K562 (cell line): Measurements from ENCODE around the gene ANKRD11. TPM values are rescaled to one million over a fixed set of nuclear protein-coding genes. Genes with fewer than 3 reads are reported as not detected.

ENCODE experiments used
- ATAC-seq: fragments of 200-7000 bp; cut with Tn5 transposase; 3 replicates; pipeline ENCODE4 v1.9.1; 2020; ENCODE audit warnings: moderate library complexity
- BruUV-seq: library from RNA; stranded (reverse); fragments of 400-500 nt; replicated peaks from 2 replicates; lab custom pipeline; 2021; lab: Mats Ljungman, UMichigan
- CTCF ChIA-PET: fragments of 300-600 bp; formaldehyde crosslinking; extraction: SDS; loops from one replicate; lab custom pipeline; 2021; ENCODE audit warnings: low intra/inter-chr PET ratio; lab: Yijun Ruan, JAX
- POLR2A ChIA-PET: fragments of 300-600, 350-650 bp; sonication (Branson Sonifier 250); formaldehyde crosslinking; extraction: SDS; loops from one replicate; lab custom pipeline; 2021; ENCODE audit warnings: antibody characterized with exemption, inconsistent platforms; lab: Yijun Ruan, JAX
- DNase-seq, 4 experiments: peaks; one replicate each; pipeline versions ENCODE4 v3.0.0 to v3.0.0-alpha.2; 2011 to 2018; ENCODE audit warnings: low spot score in 3 of 4, mixed read lengths in 3 of 4; ENCODE audit errors: extremely low read depth in 1 of 4
- FAIRE-seq: peaks from 2 replicates; lab custom pipeline; 2011; peaks lifted over from hg19 to GRCh38; lab: Jason Lieb, UNC
- H2AFZ ChIP-seq: 2 replicates; pipeline ENCODE4 v1.6.0; 2011; ENCODE audit warnings: low read depth, low read length, control low read depth, inconsistent platforms
- H3K27ac ChIP-seq: fragments of 200-600 bp; 3 replicates; pipeline ENCODE4 v1.8.0; 2011; ENCODE audit warnings: low read depth, mild to moderate bottlenecking, control low read depth, inconsistent platforms, low read length, moderate library complexity, mixed read lengths; ENCODE audit errors: extremely low read depth
- H3K27me3 ChIP-seq, 2 experiments: fragments of 300-600 bp in 1 of 2; 2 replicates in 1 of 2; 3 replicates in 1 of 2; pipeline versions ENCODE4 v1.6.0 to v1.8.0; 2011; ENCODE audit warnings: inconsistent platforms in 2 of 2, low read length in 2 of 2, mild to moderate bottlenecking in 1 of 2, mixed read lengths in 1 of 2, moderate library complexity in 1 of 2; ENCODE audit not compliant: control insufficient read depth in 2 of 2, insufficient read depth in 2 of 2
- H3K36me3 ChIP-seq: fragments of 300-600 bp; 3 replicates; pipeline ENCODE4 v1.8.0; 2011; ENCODE audit warnings: mild to moderate bottlenecking, low read length, inconsistent platforms; ENCODE audit not compliant: control insufficient read depth, insufficient read depth
- H3K4me1 ChIP-seq, 2 experiments: fragments of 200-600 bp in 1 of 2; replicated peaks in 1 of 2; 2 replicates in 1 of 2; 3 replicates in 1 of 2; pipeline versions ENCODE4 v1.5.1 to v1.8.0; 2011; ENCODE audit warnings: inconsistent platforms in 2 of 2, low read length in 2 of 2, mild to moderate bottlenecking in 1 of 2, mixed read lengths in 1 of 2, moderate library complexity in 1 of 2; ENCODE audit not compliant: control insufficient read depth in 2 of 2, insufficient read depth in 2 of 2
- H3K4me2 ChIP-seq: 2 replicates; pipeline ENCODE4 v1.6.1; 2011; ENCODE audit warnings: low read length, control low read depth, inconsistent platforms, mixed read lengths; ENCODE audit not compliant: insufficient read depth
- H3K4me3 ChIP-seq: fragments of 200-600 bp; sonication (generic), shearing (Covaris generic); 2 replicates; pipeline ENCODE4 v1.5.1; 2016; ENCODE audit warnings: control low read depth, inconsistent platforms
- H3K79me2 ChIP-seq: fragments of 200-600 bp; 3 replicates; pipeline ENCODE4 v1.8.0; 2011; ENCODE audit warnings: low read length, inconsistent platforms; ENCODE audit not compliant: control insufficient read depth, insufficient read depth
- H3K9ac ChIP-seq, 2 experiments: 2 replicates each; pipeline versions ENCODE4 v1.6.0 to v1.6.1; 2011; ENCODE audit warnings: low read depth in 2 of 2, low read length in 2 of 2, control low read depth in 1 of 2, inconsistent platforms in 1 of 2, mild to moderate bottlenecking in 1 of 2, mixed read lengths in 1 of 2; ENCODE audit not compliant: insufficient read depth in 1 of 2
- H3K9me1 ChIP-seq: one replicate; pipeline ENCODE4 v1.6.0; 2011; ENCODE audit warnings: inconsistent platforms, mild to moderate bottlenecking, low read length, moderate library complexity; ENCODE audit not compliant: control insufficient read depth, insufficient read depth
- H3K9me3 ChIP-seq: replicated peaks from 2 replicates; pipeline ENCODE4 v1.5.1; 2011; ENCODE audit warnings: low read depth, low read length, inconsistent platforms; ENCODE audit not compliant: control insufficient read depth, insufficient read depth
- H4K20me1 ChIP-seq: replicated peaks from 2 replicates; pipeline ENCODE4 v1.6.1; 2011; ENCODE audit warnings: low read length, inconsistent platforms, mixed read lengths; ENCODE audit not compliant: control insufficient read depth, insufficient read depth
- POLR2G ChIP-seq: fragments of 200-400 bp; formaldehyde crosslinking; IDR thresholded peaks from 2 replicates; pipeline ENCODE4 v1.6.1; 2017; ENCODE audit warnings: low read depth, mild to moderate bottlenecking, antibody characterized with exemption, low read length, moderate library complexity
- RBM22 ChIP-seq: fragments of 200-400 bp; formaldehyde crosslinking; IDR thresholded peaks from 2 replicates; pipeline ENCODE4 v1.6.1; 2018; ENCODE audit warnings: low read length, low read depth; ENCODE audit not compliant: poor library complexity, severe bottlenecking
- ZNF449 ChIP-seq: fragments of 250-450 bp; sonication (Bioruptor Pico); IDR thresholded peaks from 2 replicates; pipeline ENCODE4 v1.8.0; 2022; ENCODE audit warnings: moderate library complexity, mild to moderate bottlenecking, inconsistent platforms
- ZNF609 ChIP-seq: sonication (generic); formaldehyde crosslinking; IDR thresholded peaks from 2 replicates; pipeline ENCODE4 v1.8.1; 2023; ENCODE audit warnings: missing genetic modification reagents, mild to moderate bottlenecking, borderline replicate concordance
- WGBS: fragments of 100-300 bp; shearing (Covaris generic); methylation state at CpG from one replicate; pipeline ENCODE4 v1.1.6; 2016; ENCODE audit warnings: low coverage, mixed read lengths; ENCODE audit not compliant: insufficient coverage; ENCODE audit errors: missing lambda C conversion rate; 5-methylcytosine and 5-hydroxymethylcytosine counted together
- in situ Hi-C: fragments of 300-500 bp; cut with MboI; formaldehyde crosslinking; loops from 4 replicates; pipeline ENCODE4 v1.15.0; 2018; ENCODE audit warnings: inconsistent platforms, mixed read lengths
- intact Hi-C: fragments of 100-400 bp; cut with micrococcal nuclease; formaldehyde crosslinking; loops from 2 replicates; pipeline ENCODE4 v1.14.2; 2022
- polyA plus RNA-seq, 8 experiments: library from polyadenylated mRNA; depleted of rRNA in 4 of 8; stranded (reverse) in 5 of 8; unstranded in 3 of 8; fragments of >200 nt; fragmentation: Nextera tagmentation in 2 of 8; fragmentation: Illumina TruSeq in 1 of 8; extraction: Ambion mirVana in 2 of 8; extraction: Trizol in 1 of 8; gene quantifications; 2 replicates each; pipeline versions ENCODE4 v1.2.1 to v1.2.3, GENCODE V29; 2011 to 2014; ENCODE audit warnings: inconsistent platforms in 1 of 8, missing spikeins in 1 of 8
- total RNA-seq, 7 experiments: library from RNA; depleted of rRNA in 6 of 7; stranded (reverse); fragments of >200 nt in 6 of 7; fragmentation: Illumina TruSeq in 2 of 7; extraction: Trizol in 2 of 7; gene quantifications; 2 replicates each; pipeline versions ENCODE4 v1.2.1 to v1.2.3, GENCODE V29; 2011 to 2021; ENCODE audit warnings: low replicate concordance in 1 of 7
- TF ChIP-seq, protein P1 (sequence below): fragments of 250-450 bp; sonication (Bioruptor Pico); IDR thresholded peaks from 2 replicates; pipeline ENCODE4 v1.5.0; 2021

Gene ANKRD11
- total and polyA plus RNA-seq, 9 of the 15 experiments (the other 6 are each of a cell fraction or from before 2014, with no cell fraction given): 4.7 to 126 (median 31.7) TPM

DNA sequence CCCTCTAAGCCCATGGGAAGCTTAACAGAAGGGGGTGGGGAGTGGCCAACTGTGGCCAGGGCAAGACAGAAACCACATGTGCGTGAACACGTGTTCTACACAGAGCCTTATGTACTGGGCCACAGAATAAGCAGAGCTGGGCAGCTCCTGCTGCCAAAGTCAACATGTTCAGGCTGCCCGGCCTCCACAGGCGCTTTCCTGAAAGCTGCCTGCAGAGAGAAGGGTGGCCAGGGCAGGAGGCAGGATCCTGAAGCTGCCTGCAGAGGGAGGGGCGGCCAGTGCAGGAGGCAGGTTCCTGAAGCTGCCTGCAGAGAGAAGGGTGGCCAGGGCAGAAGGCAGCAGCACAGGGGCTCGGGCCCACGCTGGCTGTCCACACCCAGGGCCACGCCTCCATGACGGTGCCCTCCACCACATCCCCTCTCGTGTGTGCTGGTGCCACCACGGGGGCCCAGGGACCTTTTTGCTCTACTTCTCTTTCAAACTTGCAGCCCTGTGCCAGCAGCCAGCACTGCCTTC, 79.5 kb downstream of the ANKRD11 start:
- no peaks in the 10 kb centered on the region for H3K9me3 ChIP-seq
- POLR2A ChIA-PET: interaction anchor here (0.5 to 2.2 kb wide), 5 partner anchors 9 to 397 kb away, joined by 3 to 12 read pairs (median 4); no protein-coding TSS in a partner anchor
- H3K9me1 ChIP-seq: peaks cover 30% of the 10 kb centered on the region
- FAIRE-seq (no peak), DNase-seq (no peak), ATAC-seq (no peak)
- H3K27ac ChIP-seq: no peak overlapping the region
- H2AFZ ChIP-seq: no peak overlapping the region
- no TSS peak for BruUV-seq
- WGBS: 77% methylated on average over 11 of the region's 11 CpGs
- H3K36me3 ChIP-seq: peaks cover 17% of the 10 kb centered on the region; the same call in 2 of the 3 replicates
- TF ChIP-seq ZNF449 (CRISPR knock-in tag): no peak
- peak; percentile 58; the same call in 1 of the 2 replicates for TF ChIP-seq POLR2G
- TF ChIP-seq, protein P1, sequence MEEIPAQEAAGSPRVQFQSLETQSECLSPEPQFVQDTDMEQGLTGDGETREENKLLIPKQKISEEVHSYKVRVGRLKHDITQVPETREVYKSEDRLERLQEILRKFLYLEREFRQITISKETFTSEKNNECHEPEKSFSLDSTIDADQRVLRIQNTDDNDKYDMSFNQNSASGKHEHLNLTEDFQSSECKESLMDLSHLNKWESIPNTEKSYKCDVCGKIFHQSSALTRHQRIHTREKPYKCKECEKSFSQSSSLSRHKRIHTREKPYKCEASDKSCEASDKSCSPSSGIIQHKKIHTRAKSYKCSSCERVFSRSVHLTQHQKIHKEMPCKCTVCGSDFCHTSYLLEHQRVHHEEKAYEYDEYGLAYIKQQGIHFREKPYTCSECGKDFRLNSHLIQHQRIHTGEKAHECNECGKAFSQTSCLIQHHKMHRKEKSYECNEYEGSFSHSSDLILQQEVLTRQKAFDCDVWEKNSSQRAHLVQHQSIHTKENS (CRISPR knock-in tag): no peak
- peak; percentile 81 for TF ChIP-seq RBM22
- TF ChIP-seq ZNF609: no peak
- peaks cover 41 to 66% of the 10 kb centered on the region in 2 experiments for H3K4me1 ChIP-seq
- H4K20me1 ChIP-seq: peaks cover 84% of the 10 kb centered on the region
- no peaks in the 10 kb centered on the region for H3K27me3 ChIP-seq
- in situ Hi-C loops: no loop called here
- CTCF ChIA-PET: no interaction called here
- H3K79me2 ChIP-seq: peaks cover 96% of the 10 kb centered on the region
- peak overlapping the region in 1 of 2 experiments; percentile 72; a peak in 1 of 4 replicates for H3K9ac ChIP-seq
- intact Hi-C loops: no loop called here
- H3K4me2 ChIP-seq: no peak overlapping the region
- no peak overlapping the region for H3K4me3 ChIP-seq
